Measurements from ENCODE around the gene ETV7. TPM values are rescaled to one million over a fixed set of nuclear protein-coding genes. Genes with fewer than 3 reads are reported as not detected.
A peak's percentile ranks its signal among the peaks of the same experiment; 100 is the strongest.

Gene ETV7
- total RNA-seq, 1 experiment from 2014 or later: 0.58 TPM

GRCh38 chr6:36431197-36431596 lies 43.7 kb upstream of the ETV7 start:
- CTCF ChIA-PET: no interaction called here

DNA sequence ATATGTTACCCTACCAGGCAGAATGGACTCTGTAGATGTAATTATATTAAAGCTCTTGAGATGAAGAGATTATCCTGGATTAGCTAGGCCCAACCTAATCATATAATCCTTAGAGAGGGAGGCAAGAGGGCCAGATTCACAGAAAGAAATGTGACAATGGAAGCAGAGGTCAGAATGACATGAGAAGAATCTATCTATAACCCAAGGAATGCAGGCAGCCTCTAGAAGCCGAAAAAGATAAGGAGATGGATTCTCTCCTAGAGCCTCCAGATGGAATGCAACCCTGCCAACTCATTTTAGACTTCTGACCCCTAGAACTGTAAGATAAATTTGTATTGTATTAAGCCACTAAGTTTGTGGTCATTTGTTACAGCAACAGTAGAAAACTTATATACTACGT lies 42.9 kb upstream of the ETV7 start:
- POLR2A ChIA-PET (ENCODE audit: low non-redundant PET): no interaction called here
- intact Hi-C loops (cut with micrococcal nuclease; ENCODE audit: unreplicated experiment): no loop called here
- no peak for DNase-seq (ENCODE audit: low spot score)
- Histone ChIP-seq H3K4me3 (ENCODE audit: low read depth, low read length, poor library complexity, severe bottlenecking) (no peak overlapping the region), H3K27me3 (replicated peaks; ENCODE audit: insufficient read depth, low read depth, low read length, poor library complexity) (no peaks in the 10 kb centered on the region), H3K9me3 (ENCODE audit: low read depth, low read length, poor library complexity, severe bottlenecking) (no peaks in the 10 kb centered on the region), H3K36me3 (ENCODE audit: insufficient read depth, low read length, poor library complexity, severe bottlenecking) (no peaks in the 10 kb centered on the region), H3K27ac (ENCODE audit: low read depth, low read length, poor library complexity, severe bottlenecking) (no peak overlapping the region), H3K4me1 (ENCODE audit: insufficient read depth, low read length, poor library complexity, severe bottlenecking) (no peaks in the 10 kb centered on the region)
- no TSS peak for BruUV-seq (replicated peaks)
- TF ChIP-seq, protein P1, sequence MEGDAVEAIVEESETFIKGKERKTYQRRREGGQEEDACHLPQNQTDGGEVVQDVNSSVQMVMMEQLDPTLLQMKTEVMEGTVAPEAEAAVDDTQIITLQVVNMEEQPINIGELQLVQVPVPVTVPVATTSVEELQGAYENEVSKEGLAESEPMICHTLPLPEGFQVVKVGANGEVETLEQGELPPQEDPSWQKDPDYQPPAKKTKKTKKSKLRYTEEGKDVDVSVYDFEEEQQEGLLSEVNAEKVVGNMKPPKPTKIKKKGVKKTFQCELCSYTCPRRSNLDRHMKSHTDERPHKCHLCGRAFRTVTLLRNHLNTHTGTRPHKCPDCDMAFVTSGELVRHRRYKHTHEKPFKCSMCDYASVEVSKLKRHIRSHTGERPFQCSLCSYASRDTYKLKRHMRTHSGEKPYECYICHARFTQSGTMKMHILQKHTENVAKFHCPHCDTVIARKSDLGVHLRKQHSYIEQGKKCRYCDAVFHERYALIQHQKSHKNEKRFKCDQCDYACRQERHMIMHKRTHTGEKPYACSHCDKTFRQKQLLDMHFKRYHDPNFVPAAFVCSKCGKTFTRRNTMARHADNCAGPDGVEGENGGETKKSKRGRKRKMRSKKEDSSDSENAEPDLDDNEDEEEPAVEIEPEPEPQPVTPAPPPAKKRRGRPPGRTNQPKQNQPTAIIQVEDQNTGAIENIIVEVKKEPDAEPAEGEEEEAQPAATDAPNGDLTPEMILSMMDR (conservative IDR thresholded peaks at IDR 0.05; ENCODE audit: low read depth, low read length): no peak
- TF ChIP-seq EZH2 (IDR thresholded peaks at IDR 0.05; ENCODE audit: borderline replicate concordance, low read depth, low read length, poor library complexity, severe bottlenecking): no peak
- CTCF ChIA-PET: no interaction called here

More at GRCh38 chr6:36431197-36431596, 43.7 kb upstream of the ETV7 start:
- intact Hi-C loops (cut with micrococcal nuclease; ENCODE audit: unreplicated experiment): no loop called here
- Histone ChIP-seq H3K27ac (ENCODE audit: low read depth, low read length, poor library complexity, severe bottlenecking) (no peak overlapping the region), H3K4me1 (ENCODE audit: insufficient read depth, low read length, poor library complexity, severe bottlenecking) (no peaks in the 10 kb centered on the region), H3K4me3 (ENCODE audit: low read depth, low read length, poor library complexity, severe bottlenecking) (no peak overlapping the region), H3K27me3 (replicated peaks; ENCODE audit: insufficient read depth, low read depth, low read length, poor library complexity) (no peaks in the 10 kb centered on the region), H3K9me3 (ENCODE audit: low read depth, low read length, poor library complexity, severe bottlenecking) (no peaks in the 10 kb centered on the region), H3K36me3 (ENCODE audit: insufficient read depth, low read length, poor library complexity, severe bottlenecking) (no peaks in the 10 kb centered on the region)
- POLR2A ChIA-PET (ENCODE audit: low non-redundant PET): no interaction called here
- BruUV-seq (replicated peaks): no TSS peak
- TF ChIP-seq EZH2 (IDR thresholded peaks at IDR 0.05; ENCODE audit: borderline replicate concordance, low read depth, low read length, poor library complexity, severe bottlenecking): no peak
- TF ChIP-seq, protein P1 (conservative IDR thresholded peaks at IDR 0.05; ENCODE audit: low read depth, low read length): no peak
- DNase-seq (ENCODE audit: low spot score): no peak

DNA sequence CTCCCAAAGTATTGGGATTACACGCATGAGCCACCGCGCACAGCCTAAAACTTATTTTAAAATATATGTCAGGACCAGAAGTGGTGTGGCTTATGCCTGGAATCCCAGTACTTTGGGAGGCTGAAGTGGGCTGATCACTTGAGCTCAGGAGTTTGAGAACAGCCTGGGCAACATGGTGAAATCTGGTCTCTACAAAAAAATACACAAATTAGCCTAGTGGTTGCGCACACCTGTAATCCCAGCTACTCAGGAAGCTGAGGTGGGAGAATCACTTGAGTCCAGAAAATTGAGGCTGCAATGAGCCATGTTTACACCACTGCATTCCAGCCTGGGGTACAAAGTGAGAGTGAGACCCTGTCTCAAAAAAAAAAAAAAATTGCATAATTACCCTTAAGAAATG lies 41.4 kb upstream of the ETV7 start:
- TF ChIP-seq, protein P1 (conservative IDR thresholded peaks at IDR 0.05; ENCODE audit: low read depth, low read length): peak; percentile 57
- no peak for TF ChIP-seq EZH2 (IDR thresholded peaks at IDR 0.05; ENCODE audit: borderline replicate concordance, low read depth, low read length, poor library complexity, severe bottlenecking)
- no peaks in the 10 kb centered on the region for H3K36me3 ChIP-seq (ENCODE audit: insufficient read depth, low read length, poor library complexity, severe bottlenecking)
- no peaks in the 10 kb centered on the region for H3K27me3 ChIP-seq (replicated peaks; ENCODE audit: insufficient read depth, low read depth, low read length, poor library complexity)
- BruUV-seq (replicated peaks): no TSS peak
- no peak overlapping the region for H3K4me3 ChIP-seq (ENCODE audit: low read depth, low read length, poor library complexity, severe bottlenecking)
- CTCF ChIA-PET: interaction anchor here (0.6 kb wide), 2 partner anchors 40 to 330 kb away, joined by 4 to 13 read pairs; no protein-coding TSS in a partner anchor
- peak; percentile 32 for DNase-seq (ENCODE audit: low spot score)
- intact Hi-C loops (cut with micrococcal nuclease; ENCODE audit: unreplicated experiment): loop anchor here (10.0 kb wide), 1 partner anchor 256 kb away; no protein-coding TSS in a partner anchor
- no peaks in the 10 kb centered on the region for H3K4me1 ChIP-seq (ENCODE audit: insufficient read depth, low read length, poor library complexity, severe bottlenecking)
- POLR2A ChIA-PET (ENCODE audit: low non-redundant PET): no interaction called here
- no peaks in the 10 kb centered on the region for H3K9me3 ChIP-seq (ENCODE audit: low read depth, low read length, poor library complexity, severe bottlenecking)
- no peak overlapping the region for H3K27ac ChIP-seq (ENCODE audit: low read depth, low read length, poor library complexity, severe bottlenecking)

All from A673 (cell line).